ENCODE measurements around the gene NUF2.
"Not testable (repeated sequence)": the region's sequence is repeated elsewhere in the genome, so short reads cannot be mapped to it uniquely, and the experiment has no call there.

Gene NUF2

DNA sequence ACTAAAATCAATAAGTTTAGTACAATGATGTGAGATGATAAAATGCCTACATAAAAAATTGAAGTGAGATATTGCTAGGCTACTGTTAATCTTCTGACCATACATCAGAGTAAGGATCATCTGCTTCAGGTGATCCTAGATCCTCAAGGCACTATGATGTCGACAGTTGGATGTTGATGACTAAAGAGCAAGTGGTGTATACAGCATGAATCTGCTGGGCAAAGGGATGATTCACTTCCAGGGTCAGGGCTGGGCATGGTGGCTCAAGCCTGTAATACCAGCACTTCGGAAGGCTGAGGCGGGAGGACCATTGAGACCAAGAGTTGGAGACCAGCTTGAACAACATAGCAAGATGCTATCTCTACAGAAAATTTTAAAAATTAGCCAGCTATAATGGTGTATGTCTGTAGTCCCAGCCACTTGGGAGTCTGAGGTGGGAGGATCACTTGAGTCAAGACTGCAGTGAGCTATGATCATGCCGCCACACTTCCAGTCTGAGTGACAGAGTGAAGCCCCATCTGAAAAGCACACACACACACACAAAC is 24.6 kb downstream of the NUF2 start:
- H3K9me3 ChIP-seq (ENCODE audit: control insufficient read depth, low read length): no peaks in the 10 kb centered on the region
- H3K36me3 ChIP-seq (ENCODE audit: control insufficient read depth, insufficient read depth, low read length): no peaks in the 10 kb centered on the region
- H3K4me1 ChIP-seq (ENCODE audit: control insufficient read depth, insufficient read depth, low read length): no peaks in the 10 kb centered on the region
- no peaks in the 10 kb centered on the region for H3K27me3 ChIP-seq (ENCODE audit: control insufficient read depth, insufficient read depth, low read length)
- no peak overlapping the region for H3K9ac ChIP-seq (ENCODE audit: low read length)
- no peak overlapping the region for H3K4me3 ChIP-seq (ENCODE audit: low read length)

DNA sequence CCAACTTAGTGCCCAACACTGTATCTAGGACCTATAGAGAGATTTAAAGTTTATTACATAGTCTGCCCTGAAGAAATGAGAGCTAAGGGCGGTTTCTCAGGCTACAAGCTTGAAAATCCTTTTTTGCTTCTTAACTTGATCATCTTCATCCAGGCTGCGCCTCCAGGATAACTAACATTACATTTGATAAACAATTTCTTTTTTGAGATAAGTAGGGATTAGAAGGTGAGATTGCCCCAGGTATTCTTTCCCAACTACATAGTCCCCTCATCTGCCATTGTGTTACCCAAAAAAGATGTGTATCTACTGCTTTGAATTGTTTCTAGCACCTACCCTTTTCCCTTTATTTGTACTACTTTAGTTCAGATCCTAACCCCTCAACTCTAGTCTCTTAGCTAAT is 25.4 kb downstream of the NUF2 start:
- no peaks in the 10 kb centered on the region for H3K4me1 ChIP-seq (ENCODE audit: control insufficient read depth, insufficient read depth, low read length)
- H3K27me3 ChIP-seq (ENCODE audit: control insufficient read depth, insufficient read depth, low read length): no peaks in the 10 kb centered on the region
- no peak overlapping the region for H3K4me3 ChIP-seq (ENCODE audit: low read length)
- H3K9ac ChIP-seq (ENCODE audit: low read length): no peak overlapping the region
- H3K9me3 ChIP-seq (ENCODE audit: control insufficient read depth, low read length): no peaks in the 10 kb centered on the region
- no peaks in the 10 kb centered on the region for H3K36me3 ChIP-seq (ENCODE audit: control insufficient read depth, insufficient read depth, low read length)

DNA sequence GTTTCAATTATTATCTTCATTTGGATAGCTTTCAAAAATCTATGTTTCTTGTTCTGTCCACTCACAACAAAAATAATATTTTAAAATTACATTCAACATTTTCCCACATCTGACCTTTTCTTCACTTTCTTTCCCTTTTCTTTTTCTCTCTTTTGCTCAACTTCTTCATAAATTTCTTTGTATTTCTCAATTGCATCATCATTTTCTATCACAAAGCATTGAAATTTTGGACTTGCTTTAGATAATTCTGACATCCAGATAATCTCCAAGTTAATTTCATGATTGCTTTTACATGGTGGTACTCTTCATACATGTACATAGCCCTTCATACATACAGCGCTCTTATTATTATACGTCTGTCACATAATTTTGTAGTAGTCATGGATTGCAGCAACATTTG is 30.2 kb downstream of the NUF2 start:
- Histone ChIP-seq H3K36me3 (ENCODE audit: control insufficient read depth, insufficient read depth, low read length) (no peaks in the 10 kb centered on the region), H3K4me3 (ENCODE audit: low read length) (no peak overlapping the region), H3K4me1 (ENCODE audit: control insufficient read depth, insufficient read depth, low read length) (no peaks in the 10 kb centered on the region), H3K27me3 (ENCODE audit: control insufficient read depth, insufficient read depth, low read length) (no peaks in the 10 kb centered on the region), H3K9ac (ENCODE audit: low read length) (no peak overlapping the region), H3K9me3 (ENCODE audit: control insufficient read depth, low read length) (no peaks in the 10 kb centered on the region)

DNA sequence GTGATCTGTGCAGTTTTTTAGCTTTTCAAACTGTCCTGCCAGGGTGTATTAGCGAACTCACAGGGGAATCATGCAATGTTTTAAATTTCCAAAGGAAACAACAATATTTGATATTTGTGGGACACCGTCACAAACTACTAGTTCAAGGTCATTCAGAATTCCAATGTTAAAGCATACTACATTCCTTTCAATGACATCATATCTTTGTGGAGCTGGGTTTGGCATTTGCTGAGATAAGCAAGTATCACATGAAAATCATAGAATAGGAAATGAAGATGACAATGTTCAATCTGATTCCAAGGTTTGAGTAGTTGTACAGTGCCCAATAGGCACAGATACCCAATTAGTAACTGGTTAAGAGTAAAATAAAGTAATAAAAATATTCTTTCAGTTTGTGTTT is 35.6 kb downstream of the NUF2 start:
- no peaks in the 10 kb centered on the region for H3K36me3 ChIP-seq (ENCODE audit: control insufficient read depth, insufficient read depth, low read length)
- H3K4me1 ChIP-seq (ENCODE audit: control insufficient read depth, insufficient read depth, low read length): no peaks in the 10 kb centered on the region
- no peak overlapping the region for H3K4me3 ChIP-seq (ENCODE audit: low read length)
- H3K27me3 ChIP-seq (ENCODE audit: control insufficient read depth, insufficient read depth, low read length): no peaks in the 10 kb centered on the region
- no peak overlapping the region for H3K9ac ChIP-seq (ENCODE audit: low read length)
- no peaks in the 10 kb centered on the region for H3K9me3 ChIP-seq (ENCODE audit: control insufficient read depth, low read length)

DNA sequence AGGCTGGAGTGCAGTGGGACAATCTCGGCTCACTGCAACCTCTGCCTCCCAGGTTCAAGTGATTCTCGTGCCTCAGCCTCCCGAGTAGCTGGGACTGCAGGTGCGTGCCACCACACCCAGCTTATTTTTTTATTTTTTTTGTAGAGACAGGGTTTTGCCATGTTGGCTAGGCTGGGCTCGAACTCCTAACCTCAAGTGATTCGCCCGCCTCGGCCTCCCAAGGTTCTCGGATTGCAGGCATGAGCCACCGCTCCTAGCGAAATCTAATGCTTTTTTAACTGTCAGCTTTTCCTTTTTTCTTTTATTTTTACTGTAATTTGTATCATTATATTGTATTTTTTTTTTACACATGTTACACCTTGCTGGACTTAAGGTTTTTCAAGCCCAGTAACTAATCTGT is 36.4 kb downstream of the NUF2 start:
- not testable (repeated sequence) for H3K9ac ChIP-seq (ENCODE audit: low read length); H3K9me3 ChIP-seq (ENCODE audit: control insufficient read depth, low read length); H3K36me3 ChIP-seq (ENCODE audit: control insufficient read depth, insufficient read depth, low read length); H3K27me3 ChIP-seq (ENCODE audit: control insufficient read depth, insufficient read depth, low read length); H3K4me3 ChIP-seq (ENCODE audit: low read length); H3K4me1 ChIP-seq (ENCODE audit: control insufficient read depth, insufficient read depth, low read length)

DNA sequence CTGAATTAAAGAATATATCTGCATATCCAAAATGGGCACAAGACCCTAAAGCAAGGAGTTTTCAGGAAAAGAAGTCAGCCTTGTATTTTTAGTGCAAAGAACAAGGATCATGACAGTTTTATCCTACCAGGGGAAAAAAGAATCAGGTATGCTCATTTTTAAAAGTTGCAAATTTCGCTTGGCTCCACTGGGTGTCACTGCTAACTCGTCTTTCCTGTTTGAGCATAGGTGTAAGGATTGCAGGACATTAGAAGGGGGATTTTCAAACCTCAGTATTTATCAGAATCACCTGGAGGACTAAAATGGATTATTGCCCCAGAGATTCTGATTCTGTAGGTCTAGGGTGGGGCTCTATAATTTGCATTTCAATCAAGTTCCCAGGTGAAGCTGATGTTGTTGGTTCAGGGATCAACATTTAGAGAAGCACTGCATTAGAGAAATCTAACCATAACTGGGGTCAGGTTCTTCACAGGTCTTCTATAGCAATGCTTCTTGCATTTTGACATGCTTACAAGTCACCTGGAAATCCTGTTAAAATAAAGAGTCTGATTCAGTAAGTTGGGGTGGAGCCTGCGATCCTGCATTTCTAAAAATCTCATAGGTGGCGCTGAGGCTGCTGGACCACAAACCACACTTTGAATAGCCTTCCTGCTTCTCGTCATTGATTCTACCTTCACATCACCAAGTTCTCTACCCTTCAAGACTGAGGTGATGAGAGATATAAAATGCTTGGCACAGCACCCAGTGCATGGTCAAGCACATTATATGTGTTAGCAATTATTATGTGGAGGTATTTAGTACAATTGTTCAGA is 39.6 kb downstream of the NUF2 start:
- H3K27me3 ChIP-seq (ENCODE audit: control insufficient read depth, insufficient read depth, low read length): no peaks in the 10 kb centered on the region
- H3K9ac ChIP-seq (ENCODE audit: low read length): no peak overlapping the region
- no peaks in the 10 kb centered on the region for H3K36me3 ChIP-seq (ENCODE audit: control insufficient read depth, insufficient read depth, low read length)
- no peaks in the 10 kb centered on the region for H3K9me3 ChIP-seq (ENCODE audit: control insufficient read depth, low read length)
- no peaks in the 10 kb centered on the region for H3K4me1 ChIP-seq (ENCODE audit: control insufficient read depth, insufficient read depth, low read length)
- no peak overlapping the region for H3K4me3 ChIP-seq (ENCODE audit: low read length)

DNA sequence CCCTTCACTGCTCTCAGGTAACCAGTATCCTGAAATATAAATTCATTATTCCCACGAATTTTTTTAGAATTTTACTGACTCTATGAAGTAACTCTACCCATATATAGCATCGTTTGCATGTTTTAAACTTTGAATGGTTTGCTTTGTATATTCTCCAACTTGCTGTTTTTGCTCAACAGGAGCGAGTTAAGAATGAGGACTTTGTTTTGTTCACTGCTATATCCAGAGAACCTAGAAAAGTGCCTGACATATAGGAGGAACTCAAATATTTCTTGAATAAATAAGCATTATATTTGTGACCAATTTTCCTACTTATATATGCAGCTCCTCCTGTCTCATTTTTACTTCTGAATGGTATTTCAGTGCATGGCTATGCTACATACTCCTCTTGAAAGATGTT is 43.4 kb downstream of the NUF2 start:
- Histone ChIP-seq H3K27me3 (ENCODE audit: control insufficient read depth, insufficient read depth, low read length) (no peaks in the 10 kb centered on the region), H3K4me3 (ENCODE audit: low read length) (no peak overlapping the region), H3K9me3 (ENCODE audit: control insufficient read depth, low read length) (no peaks in the 10 kb centered on the region), H3K9ac (ENCODE audit: low read length) (no peak overlapping the region), H3K36me3 (ENCODE audit: control insufficient read depth, insufficient read depth, low read length) (no peaks in the 10 kb centered on the region), H3K4me1 (ENCODE audit: control insufficient read depth, insufficient read depth, low read length) (no peaks in the 10 kb centered on the region)

DNA sequence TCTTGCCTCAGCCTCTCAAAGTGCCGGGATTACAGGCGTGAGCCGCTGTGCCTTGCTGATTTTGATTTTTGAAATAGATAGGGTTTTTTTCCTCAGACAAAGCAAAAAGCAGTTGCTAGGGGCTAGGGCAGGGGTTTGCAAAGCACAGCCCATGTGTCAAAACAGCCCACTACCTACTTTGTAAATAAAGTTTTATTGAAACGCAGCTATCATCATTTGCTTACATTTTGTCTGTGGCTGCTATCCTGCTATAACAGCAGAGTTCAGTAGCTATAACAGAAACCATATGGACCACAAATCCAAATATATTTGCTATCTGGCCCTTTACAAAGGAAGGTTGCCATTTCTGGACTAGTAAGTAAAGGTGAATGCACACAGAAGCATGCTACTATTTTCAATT is 44.8 kb downstream of the NUF2 start:
- no peak overlapping the region for H3K9ac ChIP-seq (ENCODE audit: low read length)
- no peak overlapping the region for H3K4me3 ChIP-seq (ENCODE audit: low read length)
- no peaks in the 10 kb centered on the region for H3K27me3 ChIP-seq (ENCODE audit: control insufficient read depth, insufficient read depth, low read length)
- no peaks in the 10 kb centered on the region for H3K4me1 ChIP-seq (ENCODE audit: control insufficient read depth, insufficient read depth, low read length)
- no peaks in the 10 kb centered on the region for H3K9me3 ChIP-seq (ENCODE audit: control insufficient read depth, low read length)
- no peaks in the 10 kb centered on the region for H3K36me3 ChIP-seq (ENCODE audit: control insufficient read depth, insufficient read depth, low read length)

DNA sequence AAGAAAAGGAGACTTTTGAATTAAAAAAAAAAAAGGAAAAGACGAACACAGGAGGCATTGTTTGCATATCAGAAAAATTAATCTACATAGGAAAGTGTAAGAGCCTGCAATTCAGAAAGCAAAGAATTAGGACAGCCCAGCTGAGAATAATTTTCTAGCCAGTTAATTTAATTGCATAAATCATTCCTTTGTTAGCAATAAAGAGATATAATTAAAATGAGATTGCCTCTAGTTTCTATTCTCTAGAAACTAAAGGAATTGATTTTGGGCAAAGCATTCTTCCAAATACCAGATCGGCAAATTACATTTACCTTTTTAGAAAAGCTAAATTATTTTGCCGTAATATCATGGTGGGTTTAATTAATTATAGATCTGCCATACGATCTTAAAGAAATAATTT is 46.0 kb downstream of the NUF2 start:
- no peak overlapping the region for H3K9ac ChIP-seq (ENCODE audit: low read length)
- no peaks in the 10 kb centered on the region for H3K27me3 ChIP-seq (ENCODE audit: control insufficient read depth, insufficient read depth, low read length)
- no peaks in the 10 kb centered on the region for H3K9me3 ChIP-seq (ENCODE audit: control insufficient read depth, low read length)
- H3K4me1 ChIP-seq (ENCODE audit: control insufficient read depth, insufficient read depth, low read length): no peaks in the 10 kb centered on the region
- H3K4me3 ChIP-seq (ENCODE audit: low read length): no peak overlapping the region
- H3K36me3 ChIP-seq (ENCODE audit: control insufficient read depth, insufficient read depth, low read length): no peaks in the 10 kb centered on the region

DNA sequence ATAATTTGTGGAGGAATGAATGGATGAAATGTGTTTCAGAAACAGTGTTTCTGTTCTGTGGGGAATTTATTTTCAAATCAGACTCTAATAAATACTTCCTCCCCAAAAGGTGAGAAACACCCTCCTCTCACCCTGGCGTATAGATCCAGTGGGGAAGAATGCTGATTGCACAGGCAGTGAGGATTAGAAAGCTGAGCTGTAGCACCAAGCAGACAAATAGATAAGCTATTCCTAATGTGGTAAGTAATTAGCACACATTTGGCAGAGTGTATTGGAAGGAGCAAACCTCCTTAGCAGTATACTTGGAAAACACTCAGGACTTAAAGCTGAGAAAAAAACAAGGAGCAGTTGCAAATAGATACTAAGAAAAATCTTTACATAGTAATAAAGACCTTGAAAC is 50.8 kb downstream of the NUF2 start:
- Histone ChIP-seq H3K36me3 (ENCODE audit: control insufficient read depth, insufficient read depth, low read length) (no peaks in the 10 kb centered on the region), H3K9ac (ENCODE audit: low read length) (no peak overlapping the region), H3K27me3 (ENCODE audit: control insufficient read depth, insufficient read depth, low read length) (no peaks in the 10 kb centered on the region), H3K9me3 (ENCODE audit: control insufficient read depth, low read length) (no peaks in the 10 kb centered on the region), H3K4me3 (ENCODE audit: low read length) (no peak overlapping the region), H3K4me1 (ENCODE audit: control insufficient read depth, insufficient read depth, low read length) (no peaks in the 10 kb centered on the region)

DNA sequence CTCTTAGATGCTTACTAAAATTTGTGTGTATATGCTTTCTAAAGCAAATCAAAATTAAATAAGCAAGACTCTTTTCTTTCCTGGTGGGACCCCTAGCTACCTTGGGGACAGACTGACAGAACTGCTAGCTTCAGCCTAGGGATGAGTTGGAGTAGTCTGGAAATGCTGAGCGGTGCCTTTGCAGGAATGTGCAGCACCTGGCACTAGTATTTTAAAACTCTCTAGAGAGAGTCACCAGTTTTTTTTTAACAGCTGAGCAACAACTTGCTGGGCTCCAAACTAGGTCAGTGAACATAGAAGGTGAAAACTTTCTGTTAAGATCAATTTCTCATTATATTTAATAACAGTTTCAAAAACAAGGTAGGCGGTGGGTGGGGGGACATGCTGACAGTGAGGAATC is 56.8 kb downstream of the NUF2 start:
- Histone ChIP-seq H3K4me3 (ENCODE audit: low read length) (no peak overlapping the region), H3K27me3 (ENCODE audit: control insufficient read depth, insufficient read depth, low read length) (no peaks in the 10 kb centered on the region), H3K4me1 (ENCODE audit: control insufficient read depth, insufficient read depth, low read length) (no peaks in the 10 kb centered on the region), H3K36me3 (ENCODE audit: control insufficient read depth, insufficient read depth, low read length) (no peaks in the 10 kb centered on the region), H3K9me3 (ENCODE audit: control insufficient read depth, low read length) (no peaks in the 10 kb centered on the region), H3K9ac (ENCODE audit: low read length) (no peak overlapping the region)

DNA sequence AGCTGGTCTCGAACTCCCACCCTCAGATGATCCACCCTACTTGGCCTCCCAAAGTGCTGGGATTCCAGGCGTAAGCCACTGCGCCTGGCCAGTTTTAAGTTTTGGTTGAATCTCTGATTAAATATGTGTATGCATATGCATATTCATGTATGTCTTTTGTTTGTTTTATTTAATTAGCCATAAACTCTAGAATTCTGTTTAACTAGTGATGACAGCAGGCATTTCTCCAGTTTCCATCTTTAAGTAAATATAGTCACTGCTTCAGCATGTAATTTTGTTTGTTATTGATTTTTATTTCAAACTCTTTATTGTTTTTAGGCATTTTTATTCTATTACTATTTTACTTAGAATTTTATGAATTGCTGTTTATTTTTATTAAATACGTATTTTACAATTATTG is 58.0 kb downstream of the NUF2 start:
- Histone ChIP-seq H3K4me1 (ENCODE audit: control insufficient read depth, insufficient read depth, low read length) (no peaks in the 10 kb centered on the region), H3K4me3 (ENCODE audit: low read length) (no peak overlapping the region), H3K27me3 (ENCODE audit: control insufficient read depth, insufficient read depth, low read length) (no peaks in the 10 kb centered on the region), H3K9me3 (ENCODE audit: control insufficient read depth, low read length) (no peaks in the 10 kb centered on the region), H3K36me3 (ENCODE audit: control insufficient read depth, insufficient read depth, low read length) (no peaks in the 10 kb centered on the region), H3K9ac (ENCODE audit: low read length) (no peak overlapping the region)

Data from mucosa of stomach (tissue), 1 donor.